Measurements from ENCODE around the gene WDR38.

DNA sequence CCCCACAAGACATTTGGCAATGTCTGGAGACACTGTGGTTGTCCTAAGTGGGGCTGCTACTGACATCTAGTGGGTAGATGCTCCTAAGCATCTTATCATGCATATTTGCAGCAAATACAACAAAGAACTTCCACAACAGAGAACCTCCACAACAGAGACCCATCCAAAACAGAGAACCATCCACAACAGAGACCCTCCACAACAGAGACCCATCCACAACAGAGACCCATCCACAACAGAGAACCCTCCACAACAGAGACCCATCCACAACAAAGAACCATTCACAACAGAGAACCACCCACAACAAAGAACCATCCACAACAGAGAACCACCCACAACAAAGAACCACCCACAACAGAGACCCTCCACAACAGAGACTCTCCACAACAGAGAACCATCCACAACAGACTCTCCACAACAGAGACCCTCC is 41.5 kb downstream of the WDR38 start:
- TF ChIP-seq EZH2 (IDR thresholded peaks at IDR 0.05) (no peak), POLR2AphosphoS5 (IDR thresholded peaks at IDR 0.05; ENCODE audit: borderline replicate concordance, low read depth, low read length) (no peak)

All from SK-N-MC (cell line).